ENCODE data around the gene LRTM2. TPM values are rescaled to one million over a fixed set of nuclear protein-coding genes. Genes with fewer than 3 reads are reported as not detected.
A peak's percentile ranks its signal among the peaks of the same experiment; 100 is the strongest.

Gene LRTM2
- total and polyA plus RNA-seq, 11 donors, result not detected

DNA sequence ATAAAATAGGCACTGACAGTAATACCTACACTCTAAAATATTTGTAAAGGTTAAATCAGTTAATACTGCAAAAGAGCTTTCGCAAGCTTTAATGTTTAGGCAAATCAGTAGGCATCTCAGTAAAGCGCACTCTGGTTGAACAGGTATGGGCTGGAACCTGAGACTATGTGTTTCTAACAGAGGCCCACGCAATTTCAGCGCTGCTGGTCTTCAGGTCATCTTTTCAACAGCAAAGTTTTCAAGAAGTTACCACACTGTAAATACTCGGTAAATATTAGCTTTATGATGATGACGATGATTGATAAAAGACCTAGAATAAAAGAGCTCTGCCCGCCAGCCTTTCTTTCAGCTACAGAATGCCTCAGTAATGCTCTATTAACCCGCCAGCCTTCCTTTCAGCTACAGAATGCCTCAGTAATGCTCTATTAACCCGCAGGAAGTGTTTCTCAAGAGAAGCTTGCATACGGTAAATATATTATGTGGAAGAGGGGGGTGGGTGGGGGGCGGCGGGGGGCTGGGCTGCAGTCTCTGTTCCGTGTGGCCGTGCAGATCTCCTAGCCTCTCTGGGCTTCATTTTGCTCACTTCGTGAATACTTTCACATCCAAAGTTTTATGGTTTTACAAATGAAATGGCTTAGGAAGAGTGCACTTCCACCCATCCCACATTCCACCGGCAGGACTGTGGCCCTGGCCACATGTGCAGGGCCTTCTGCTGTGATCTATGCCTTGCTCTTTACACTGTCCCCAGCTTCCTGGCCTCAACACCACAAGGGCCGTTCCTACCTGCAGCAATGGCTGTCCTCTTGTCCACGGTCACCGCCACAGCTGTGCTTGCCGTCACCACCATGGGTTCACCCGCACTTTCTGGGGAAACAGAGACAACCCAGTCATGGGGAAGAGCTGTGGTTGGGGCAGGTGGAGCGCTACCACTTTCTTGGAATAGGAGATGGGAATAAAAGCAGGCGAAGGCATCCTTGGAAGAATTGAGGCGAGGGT, 19.9 kb downstream of the LRTM2 start:
- H3K27ac ChIP-seq, result no peak overlapping the region
- DNase-seq (peak in 1 of 5 donors; percentile 2), ATAC-seq (no peak)
- no peaks in the 10 kb centered on the region for H3K9me3 ChIP-seq
- no peaks in the 10 kb centered on the region for H3K4me1 ChIP-seq
- WGBS, 4 donors, result 69 to 74% (median 73%) methylated on average over 23 to 24 of the region's 24 CpGs
- TF ChIP-seq POLR2A (IDR thresholded peaks at IDR 0.05), result no peak
- TF ChIP-seq, protein P1, sequence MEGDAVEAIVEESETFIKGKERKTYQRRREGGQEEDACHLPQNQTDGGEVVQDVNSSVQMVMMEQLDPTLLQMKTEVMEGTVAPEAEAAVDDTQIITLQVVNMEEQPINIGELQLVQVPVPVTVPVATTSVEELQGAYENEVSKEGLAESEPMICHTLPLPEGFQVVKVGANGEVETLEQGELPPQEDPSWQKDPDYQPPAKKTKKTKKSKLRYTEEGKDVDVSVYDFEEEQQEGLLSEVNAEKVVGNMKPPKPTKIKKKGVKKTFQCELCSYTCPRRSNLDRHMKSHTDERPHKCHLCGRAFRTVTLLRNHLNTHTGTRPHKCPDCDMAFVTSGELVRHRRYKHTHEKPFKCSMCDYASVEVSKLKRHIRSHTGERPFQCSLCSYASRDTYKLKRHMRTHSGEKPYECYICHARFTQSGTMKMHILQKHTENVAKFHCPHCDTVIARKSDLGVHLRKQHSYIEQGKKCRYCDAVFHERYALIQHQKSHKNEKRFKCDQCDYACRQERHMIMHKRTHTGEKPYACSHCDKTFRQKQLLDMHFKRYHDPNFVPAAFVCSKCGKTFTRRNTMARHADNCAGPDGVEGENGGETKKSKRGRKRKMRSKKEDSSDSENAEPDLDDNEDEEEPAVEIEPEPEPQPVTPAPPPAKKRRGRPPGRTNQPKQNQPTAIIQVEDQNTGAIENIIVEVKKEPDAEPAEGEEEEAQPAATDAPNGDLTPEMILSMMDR (IDR thresholded peaks at IDR 0.05), result no peak
- H3K27me3 ChIP-seq, result peaks cover 0 to 30% (median 2%) of the 10 kb centered on the region in 9 donors
- no peaks in the 10 kb centered on the region for H3K36me3 ChIP-seq
- H3K4me3 ChIP-seq, result no peak overlapping the region
- intact Hi-C loops (cut with DNase I), result no loop called here

DNA sequence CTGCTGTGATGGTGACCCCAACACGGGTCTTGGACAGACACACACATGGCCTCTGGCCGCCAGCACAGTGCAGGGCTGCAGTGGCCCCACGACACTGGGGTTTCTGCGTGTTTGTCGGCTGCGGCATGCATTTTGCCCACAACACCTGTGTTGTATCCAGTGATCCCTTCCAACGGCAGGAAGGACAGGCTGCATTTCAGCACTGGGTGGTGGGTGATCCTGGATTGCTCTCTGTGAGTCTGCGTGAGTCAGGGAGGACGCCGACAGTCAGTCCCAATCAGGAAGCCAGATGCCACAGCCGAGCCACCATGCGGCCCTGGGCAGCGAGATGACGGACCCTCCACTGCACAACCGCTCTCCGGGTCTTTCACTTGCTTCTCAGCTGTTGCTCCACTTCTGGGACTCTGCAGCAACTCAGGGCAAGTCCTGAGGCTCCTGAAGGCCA, 20.6 kb downstream of the LRTM2 start:
- intact Hi-C loops (cut with DNase I), result no loop called here
- WGBS, 4 donors, result 87 to 92% (median 89%) methylated on average over 8 to 16 of the region's 16 CpGs
- peak in 1 of 5 donors; percentile 33 for DNase-seq
- ATAC-seq, result no peak
- no peak overlapping the region for H3K27ac ChIP-seq
- TF ChIP-seq POLR2A (IDR thresholded peaks at IDR 0.05), result no peak
- TF ChIP-seq, protein P1 (IDR thresholded peaks at IDR 0.05), result no peak
- no peak overlapping the region for H3K4me3 ChIP-seq
- H3K9me3 ChIP-seq, result no peaks in the 10 kb centered on the region
- no peaks in the 10 kb centered on the region for H3K36me3 ChIP-seq
- peaks cover 0 to 30% (median 2%) of the 10 kb centered on the region in 9 donors for H3K27me3 ChIP-seq
- H3K4me1 ChIP-seq, result no peaks in the 10 kb centered on the region

DNA sequence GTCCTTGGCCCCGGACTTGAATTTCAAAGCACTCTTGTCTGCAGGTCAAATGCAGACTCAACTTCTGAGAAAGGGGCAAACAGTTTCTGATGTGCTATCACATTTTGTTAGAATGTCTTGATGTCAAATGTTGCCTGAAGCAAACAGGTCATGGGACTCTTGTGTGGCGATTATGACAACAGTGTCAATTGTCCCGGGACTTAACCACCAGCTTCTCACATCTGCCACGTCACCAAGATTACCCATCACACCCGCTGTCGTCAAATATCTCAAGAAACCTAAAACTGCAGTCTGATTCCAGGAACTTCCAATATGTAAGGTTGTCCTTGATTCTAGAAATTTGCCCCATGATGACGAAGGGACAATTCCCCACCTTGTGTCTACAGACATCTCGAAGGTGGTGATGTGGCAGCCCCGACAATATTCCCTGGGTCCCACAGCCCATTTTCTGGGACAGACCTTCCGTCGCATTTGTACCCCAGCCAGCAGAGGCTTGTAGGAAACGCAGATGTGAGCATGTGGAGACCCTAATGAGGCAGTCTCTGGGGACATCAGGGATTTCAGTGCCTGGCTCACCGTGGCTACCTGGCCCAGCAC, 21.3 kb downstream of the LRTM2 start:
- Histone ChIP-seq H3K4me1 (no peaks in the 10 kb centered on the region), H3K27ac (no peak overlapping the region), H3K9me3 (no peaks in the 10 kb centered on the region), H3K36me3 (no peaks in the 10 kb centered on the region), H3K4me3 (no peak overlapping the region), H3K27me3 (peaks cover 0 to 30% (median 2%) of the 10 kb centered on the region in 9 donors)
- ATAC-seq (no peak), DNase-seq (peak in 1 of 5 donors; percentile 17)
- TF ChIP-seq POLR2A (IDR thresholded peaks at IDR 0.05), result no peak
- TF ChIP-seq, protein P1 (IDR thresholded peaks at IDR 0.05), result no peak
- intact Hi-C loops (cut with DNase I), result no loop called here
- 87 to 93% (median 89%) methylated on average over 12 to 13 of the region's 13 CpGs for WGBS, 4 donors
